ENCODE results near the gene ACAP3. TPM values are rescaled to one million over a fixed set of nuclear protein-coding genes. Genes with fewer than 3 reads are reported as not detected.

The ACAP3 gene
- total RNA-seq, 1 donor from 2014 or later = 16.2 TPM

DNA sequence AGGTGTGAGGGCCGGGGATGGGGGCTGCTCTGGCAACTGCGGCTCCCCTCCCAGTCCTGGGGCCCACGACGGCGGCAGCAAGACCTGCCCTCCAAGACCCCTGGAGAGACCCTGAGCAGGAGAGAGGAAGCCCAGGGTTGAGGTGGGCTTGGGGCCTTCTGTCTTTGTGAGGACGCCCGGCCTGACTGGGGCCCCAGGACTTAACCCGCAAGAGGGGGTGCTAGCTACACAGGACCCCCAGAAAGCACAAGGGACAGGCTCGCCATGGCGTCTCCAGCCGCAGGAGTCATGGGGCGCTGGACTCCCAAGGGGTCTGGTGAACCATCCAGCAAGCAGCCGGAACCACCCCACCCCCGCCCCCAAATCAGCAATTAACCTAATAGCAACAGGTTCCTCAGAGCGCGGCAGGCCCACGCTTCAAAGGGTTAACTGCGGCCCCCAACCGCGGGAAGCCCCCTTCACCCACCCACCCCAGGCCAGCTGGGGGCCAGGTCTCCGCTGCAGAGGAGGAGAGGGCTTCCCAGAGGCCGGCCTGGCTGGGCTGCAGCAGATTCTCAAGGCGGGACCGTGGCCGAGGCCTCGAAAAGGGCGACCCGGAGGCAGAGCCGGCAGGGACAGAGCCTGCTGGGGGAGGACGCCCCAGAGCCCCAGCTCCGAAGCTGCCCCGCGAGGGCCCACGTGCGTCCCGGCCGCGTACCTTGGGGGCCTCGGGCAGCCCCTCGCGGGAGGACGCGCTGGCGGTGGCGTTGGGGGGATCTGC lies 61.7 kb downstream of the ACAP3 start:
- DNase-seq (ENCODE audit: low read depth, low spot score) = no peak

DNA sequence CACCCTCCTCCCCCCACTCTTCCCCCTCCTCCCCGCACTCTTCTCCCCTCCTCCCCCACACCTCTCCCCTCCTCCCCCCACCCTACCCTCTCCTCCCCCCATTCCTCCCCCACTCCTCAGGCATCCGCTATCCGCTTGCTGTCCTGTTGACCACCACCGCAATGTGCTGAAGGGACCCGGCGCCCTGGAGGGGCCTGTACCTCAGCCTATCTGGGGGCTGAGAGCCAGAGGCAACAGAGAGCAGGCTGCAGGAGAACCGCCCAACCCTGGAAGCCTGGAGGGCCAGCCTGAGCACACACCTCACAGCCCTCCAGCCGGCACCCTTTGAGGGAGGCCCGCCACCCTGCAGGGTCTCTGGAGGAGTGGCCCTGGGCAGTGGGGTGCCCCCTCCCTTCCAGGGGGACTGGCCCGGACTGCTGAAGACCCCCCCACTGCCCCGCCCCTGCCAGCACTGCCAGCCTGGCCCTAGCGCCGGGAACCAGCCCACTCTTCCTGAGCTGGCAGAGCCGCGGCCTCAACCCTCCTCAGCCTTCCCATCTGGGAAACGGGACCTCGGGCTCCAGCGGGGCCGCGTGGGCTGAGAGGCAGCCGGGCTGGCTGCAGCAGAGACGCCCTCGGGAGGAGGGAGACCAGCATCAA lies 62.4 kb downstream of the ACAP3 start:
- no peak for DNase-seq (ENCODE audit: low read depth, low spot score)

DNA sequence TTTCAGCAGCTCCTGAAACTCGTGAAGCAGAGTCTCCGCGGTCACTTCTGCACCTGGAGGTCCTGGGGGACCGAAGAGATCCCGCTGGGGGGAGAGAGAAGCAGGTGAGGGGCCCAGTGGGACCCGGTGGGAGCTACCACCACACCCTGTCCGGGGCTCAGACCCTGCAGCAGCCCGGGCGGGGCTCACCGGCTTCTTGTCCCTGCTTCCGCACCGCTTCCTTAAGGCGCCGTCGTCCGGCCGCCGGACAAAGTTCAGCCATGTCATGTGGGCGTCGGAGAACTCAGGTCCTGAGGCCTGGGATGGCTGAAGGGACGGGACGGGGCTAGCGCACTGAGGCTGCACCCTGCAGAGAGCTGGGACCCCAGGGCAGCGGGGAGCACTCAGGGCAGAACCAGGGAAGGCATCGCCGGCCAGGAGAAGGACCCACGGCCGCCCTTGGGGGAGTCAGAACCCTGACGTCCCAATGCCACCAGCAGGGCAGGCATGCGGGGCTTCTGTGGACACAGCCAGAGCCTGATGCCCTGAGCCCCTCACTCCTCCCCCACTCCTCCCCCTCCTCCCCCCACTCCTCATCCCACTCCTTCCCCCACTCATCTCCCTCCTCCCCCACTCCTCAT lies 63.4 kb downstream of the ACAP3 start:
- DNase-seq (ENCODE audit: low read depth, low spot score) = no peak

DNA sequence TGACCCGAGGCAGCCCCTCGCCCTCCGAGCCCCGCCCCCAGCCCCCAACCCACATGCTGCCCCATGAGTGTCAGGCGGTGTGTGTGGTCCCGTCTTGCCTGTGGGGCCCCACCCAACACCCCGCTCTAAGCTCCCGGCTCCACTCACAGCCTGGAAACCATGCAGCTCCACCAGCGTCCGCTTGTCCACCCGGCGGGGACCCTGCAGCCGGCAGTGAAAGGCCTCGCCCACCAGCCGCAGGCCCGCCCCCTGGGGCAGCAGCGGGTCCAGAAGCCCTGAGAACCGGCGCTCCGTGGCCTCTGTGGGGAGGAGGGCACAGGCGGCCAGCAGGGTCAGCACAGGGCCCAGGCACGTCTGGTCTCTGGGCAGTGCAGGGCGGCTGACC lies 63.9 kb downstream of the ACAP3 start:
- DNase-seq (ENCODE audit: low read depth, low spot score) = no peak

DNA sequence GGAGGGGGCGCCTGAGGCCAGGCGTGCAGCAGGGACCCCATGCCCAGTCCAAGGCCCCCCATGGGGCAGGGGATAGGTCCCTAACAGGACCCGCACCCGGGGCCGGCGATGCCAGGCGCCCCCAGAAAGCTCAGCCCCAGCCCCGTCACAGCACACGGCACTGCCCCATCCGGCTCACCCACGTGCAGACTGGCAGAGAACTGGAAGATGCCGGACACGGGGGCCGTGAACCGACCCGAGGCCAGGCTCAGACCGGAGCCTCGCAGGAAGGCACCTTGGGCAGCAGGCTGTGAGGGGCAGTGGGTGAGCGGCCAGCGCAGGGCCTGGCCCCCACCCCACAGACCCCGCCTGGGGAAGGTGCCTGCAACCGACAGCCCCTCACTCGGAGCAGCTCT lies 64.5 kb downstream of the ACAP3 start:
- no peak for DNase-seq (ENCODE audit: low read depth, low spot score)

DNA sequence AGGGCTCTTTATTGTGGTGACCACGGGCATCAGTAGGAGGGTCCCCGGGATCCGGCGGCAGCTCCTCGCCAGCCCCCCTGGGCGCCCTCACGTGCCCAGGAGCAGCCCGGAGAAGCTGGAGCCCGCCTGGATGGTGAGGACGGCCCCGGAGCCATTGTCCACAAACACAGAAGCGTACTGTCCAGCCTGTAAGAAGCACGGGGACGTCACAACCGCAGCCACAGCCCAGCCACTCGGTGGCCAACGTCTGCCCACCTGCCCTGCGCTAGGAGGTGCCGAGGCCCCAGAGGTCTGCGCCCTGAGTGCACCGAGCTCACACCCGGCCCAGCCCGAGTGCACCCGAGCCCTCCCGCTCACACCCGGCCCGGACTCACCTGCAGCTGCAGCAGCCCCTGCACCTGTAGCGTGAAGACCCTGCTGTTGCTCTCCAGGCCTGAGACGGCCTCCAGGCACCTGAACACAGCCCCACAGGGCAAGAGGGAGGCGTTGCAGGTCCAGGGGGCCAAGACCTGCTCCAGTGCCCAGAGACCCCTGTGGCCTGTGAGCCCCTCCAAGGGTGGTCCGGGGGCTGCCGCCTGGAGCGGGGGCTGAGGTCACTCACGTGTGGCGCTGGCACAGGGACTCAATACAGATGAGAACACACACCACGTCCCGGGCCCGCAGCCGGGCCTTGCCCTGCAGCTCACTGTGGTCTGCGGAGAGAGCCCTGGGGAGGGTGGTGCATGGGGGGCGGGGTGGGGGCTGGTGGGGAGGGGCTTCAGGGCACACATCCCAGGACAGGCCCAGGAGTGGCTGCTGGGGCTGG lies 65.1 kb downstream of the ACAP3 start:
- no peak for DNase-seq (ENCODE audit: low read depth, low spot score)

Other genes starting within 250 kb of the ACAP3 start
- not detected in 2 replicates for gene RNF223, start 233.6 kb downstream of the ACAP3 start, total RNA-seq
- gene C1orf159, start 191.8 kb downstream of the ACAP3 start, total RNA-seq = 6.1 and 6.7 TPM in 2 replicates
- not detected in 2 replicates for gene TTLL10, start 134.1 kb downstream of the ACAP3 start, total RNA-seq
- 0.18 TPM in 1 of 2 replicates, not detected in the other for gene TNFRSF18, start 101.3 kb downstream of the ACAP3 start, total RNA-seq
- gene TNFRSF4, start 93.8 kb downstream of the ACAP3 start, total RNA-seq = 0.79 and 1.2 TPM in 2 replicates
- 116 TPM in 2 replicates for gene SDF4, start 75.9 kb downstream of the ACAP3 start, total RNA-seq
- 28.9 and 31.5 TPM in 2 replicates for gene B3GALT6, start 75.7 kb downstream of the ACAP3 start, total RNA-seq
- gene C1QTNF12, start 61.2 kb downstream of the ACAP3 start, total RNA-seq = 0.33 TPM in 1 of 2 replicates, not detected in the other
- gene UBE2J2, start 34.1 kb downstream of the ACAP3 start, total RNA-seq = 47.9 and 63.2 TPM in 2 replicates
- 0.33 and 0.46 TPM in 2 replicates for gene SCNN1D, start 27.5 kb downstream of the ACAP3 start, total RNA-seq
- 18.1 and 19.9 TPM in 2 replicates for gene PUSL1, start 667 bp upstream of the ACAP3 start, total RNA-seq
- 72.4 and 76.0 TPM in 2 replicates for gene INTS11, start 16.7 kb upstream of the ACAP3 start, total RNA-seq
- 12.3 and 14.0 TPM in 2 replicates for gene CPTP, start 16.9 kb upstream of the ACAP3 start, total RNA-seq
- gene TAS1R3, start 23.4 kb upstream of the ACAP3 start, total RNA-seq = 0.13 and 0.25 TPM in 2 replicates
- 57.5 and 60.5 TPM in 2 replicates for gene DVL1, start 41.5 kb upstream of the ACAP3 start, total RNA-seq
- gene MXRA8, start 50.6 kb upstream of the ACAP3 start, total RNA-seq = 0.99 and 2.2 TPM in 2 replicates
- 115 and 129 TPM in 2 replicates for gene AURKAIP1, start 67.3 kb upstream of the ACAP3 start, total RNA-seq
- 96.5 and 105 TPM in 2 replicates for gene CCNL2, start 91.4 kb upstream of the ACAP3 start, total RNA-seq
- gene MRPL20, start 99.4 kb upstream of the ACAP3 start, total RNA-seq = 116 and 132 TPM in 2 replicates
- gene ANKRD65, start 113.3 kb upstream of the ACAP3 start, total RNA-seq = 0.07 and 0.14 TPM in 2 replicates
- 1.6 and 1.7 TPM in 2 replicates for gene VWA1, start 127.8 kb upstream of the ACAP3 start, total RNA-seq
- gene ATAD3C, start 141.8 kb upstream of the ACAP3 start, total RNA-seq = 0.20 TPM in 1 of 2 replicates, not detected in the other
- 23.6 and 32.2 TPM in 2 replicates for gene ATAD3B, start 163.8 kb upstream of the ACAP3 start, total RNA-seq
- 64.1 and 64.7 TPM in 2 replicates for gene ATAD3A, start 204.2 kb upstream of the ACAP3 start, total RNA-seq
- 2.2 and 3.0 TPM in 2 replicates for gene TMEM240, start 232.7 kb upstream of the ACAP3 start, total RNA-seq